ENCODE data around the gene SULT2B1.
"Not testable (repeated sequence)": the region's sequence is repeated elsewhere in the genome, so short reads cannot be mapped to it uniquely, and the experiment has no call there.

Gene SULT2B1

DNA sequence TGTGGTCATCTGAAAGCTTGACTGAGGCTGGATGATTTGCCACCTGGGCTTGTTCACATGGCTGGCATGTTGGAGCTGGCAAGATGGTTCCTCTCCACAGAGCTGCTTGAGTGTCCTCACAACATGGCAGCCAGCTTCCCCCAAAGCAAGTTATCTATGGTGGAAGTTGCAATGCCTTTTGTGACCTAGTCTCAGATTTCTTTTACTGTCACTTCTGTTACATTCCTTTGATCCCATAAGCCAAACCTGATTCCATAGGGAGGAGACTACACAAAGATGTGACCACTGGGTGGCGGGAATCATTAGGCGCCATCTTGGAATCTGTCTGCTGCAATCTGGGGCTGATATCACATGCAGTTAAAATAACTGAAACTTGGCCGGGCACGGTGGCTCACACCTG lies 22.8 kb upstream of the SULT2B1 start:
- no peak for DNase-seq (ENCODE audit: low read depth in 2 of 2)

DNA sequence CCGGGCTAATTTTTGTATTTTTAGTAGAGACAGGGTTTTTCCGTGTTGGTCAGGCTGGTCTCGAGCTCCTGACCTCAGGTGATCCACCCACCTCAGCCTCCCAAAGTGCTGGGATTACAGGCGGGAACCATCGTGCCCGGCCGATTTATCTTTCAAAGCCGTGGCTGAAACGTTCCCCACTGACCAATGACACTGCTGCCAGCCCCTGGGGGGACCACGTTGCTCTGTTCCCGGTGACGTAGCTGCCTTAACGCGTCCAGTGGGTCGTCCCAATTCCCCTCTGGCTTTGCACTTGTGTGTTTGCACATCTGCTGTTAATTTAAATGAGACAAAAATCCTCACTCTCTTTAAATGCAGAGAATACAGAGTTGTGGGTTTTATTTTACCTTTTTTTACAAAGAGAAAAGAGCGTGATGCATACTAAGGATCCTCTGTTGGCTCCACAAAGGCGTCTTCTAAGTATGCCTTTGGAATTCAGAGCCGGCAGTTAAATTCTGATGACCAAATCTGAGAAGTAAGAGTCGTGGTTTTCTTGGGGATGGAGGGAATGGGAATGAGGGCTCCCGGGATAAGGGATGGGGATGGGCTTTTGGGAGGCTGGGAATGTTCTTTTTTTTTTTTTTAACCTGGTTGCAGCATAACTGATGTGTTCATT lies 21.8 kb upstream of the SULT2B1 start:
- DNase-seq (ENCODE audit: low read depth in 2 of 2), result no peak

DNA sequence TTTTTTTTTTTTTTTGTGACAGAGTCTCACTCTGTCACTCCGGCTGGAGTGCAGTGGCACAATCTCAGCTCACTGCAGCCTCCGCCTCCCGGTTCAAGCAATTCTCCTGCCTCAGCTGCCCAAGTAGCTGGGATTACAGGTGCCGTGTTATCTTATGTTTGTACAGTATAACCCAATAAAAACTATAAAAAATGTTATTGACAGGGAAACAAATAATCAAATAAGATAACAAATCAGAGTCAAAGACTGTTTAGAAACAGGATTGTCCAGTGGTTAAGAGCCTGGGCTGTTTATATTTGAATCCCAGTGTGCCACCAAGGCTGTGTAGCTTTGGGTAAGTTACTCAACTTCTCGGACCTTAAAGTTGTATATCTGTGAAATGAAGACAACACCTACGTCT lies 21.2 kb upstream of the SULT2B1 start:
- no peak for DNase-seq (ENCODE audit: low read depth in 2 of 2)

DNA sequence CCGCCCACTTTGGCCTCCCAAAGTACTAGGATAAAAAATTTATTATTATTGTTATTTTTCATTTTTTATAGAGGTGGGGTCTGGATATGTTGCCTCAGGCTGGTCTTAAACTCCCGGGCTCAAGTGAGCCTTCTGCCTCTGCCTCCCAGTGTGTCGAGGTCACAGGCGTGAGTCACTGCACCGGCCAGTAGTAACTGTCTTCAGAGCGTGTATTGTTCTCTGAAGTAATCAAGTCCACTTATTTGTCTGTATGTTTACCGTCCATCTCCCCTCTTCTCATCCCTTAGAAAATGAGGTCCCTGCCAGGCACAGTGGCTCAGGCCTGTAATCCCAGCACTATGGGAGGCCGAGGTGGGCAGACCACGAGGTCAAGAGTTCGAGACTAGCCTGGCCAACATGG lies 18.2 kb upstream of the SULT2B1 start:
- no peak for DNase-seq (ENCODE audit: low read depth in 2 of 2)

DNA sequence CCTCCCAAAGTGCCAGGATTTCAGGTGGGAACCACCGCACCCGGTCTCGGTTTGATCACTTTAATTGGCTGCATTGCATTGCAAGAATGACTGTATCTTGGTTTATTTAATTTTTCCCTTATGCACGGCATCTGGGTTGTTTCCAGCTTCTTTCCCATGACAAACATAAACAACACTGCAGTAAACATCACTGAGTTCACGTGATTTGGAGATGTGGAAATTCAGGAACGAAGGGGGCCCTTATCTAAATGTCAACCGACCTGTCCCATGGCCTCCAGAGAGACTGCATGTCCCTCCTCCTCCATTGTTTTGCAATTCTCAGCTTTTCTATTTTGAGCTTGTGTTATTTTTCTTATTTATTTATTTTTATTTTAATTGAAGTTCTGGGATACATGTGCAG lies 14.4 kb upstream of the SULT2B1 start:
- DNase-seq (ENCODE audit: low read depth in 2 of 2), result no peak

DNA sequence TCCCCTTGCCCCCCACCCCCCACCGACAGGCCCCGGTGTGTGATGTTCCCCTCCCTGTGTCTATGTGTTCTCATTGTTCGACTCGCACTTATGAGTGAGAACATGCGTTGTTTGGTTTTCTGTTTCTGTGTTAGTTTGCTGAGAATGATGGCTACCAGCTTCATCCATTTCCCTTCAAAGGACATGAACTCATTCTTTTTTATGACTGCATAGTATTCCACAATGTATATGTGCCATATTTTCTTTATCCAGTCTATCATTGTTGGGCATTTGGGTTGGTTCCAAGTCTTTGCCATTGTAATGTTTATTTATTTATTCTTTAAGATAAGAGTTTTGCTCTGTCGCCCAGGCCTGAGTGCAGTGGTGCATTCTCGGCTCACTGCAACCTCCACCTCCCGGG lies 13.9 kb upstream of the SULT2B1 start:
- DNase-seq (ENCODE audit: low read depth in 2 of 2), result not testable (repeated sequence)

- DNase-seq (ENCODE audit: low read depth in 2 of 2), result no peak
These were observed 12.4 kb upstream of the SULT2B1 start for GRCh38 chr19:48539503-48540096.

GRCh38 chr19:48540110-48540509 lies 11.9 kb upstream of the SULT2B1 start:
- DNase-seq (ENCODE audit: low read depth in 2 of 2), result no peak

- no peak for DNase-seq (ENCODE audit: low read depth in 2 of 2)
These were observed 10.2 kb upstream of the SULT2B1 start for GRCh38 chr19:48541813-48542212.

DNA sequence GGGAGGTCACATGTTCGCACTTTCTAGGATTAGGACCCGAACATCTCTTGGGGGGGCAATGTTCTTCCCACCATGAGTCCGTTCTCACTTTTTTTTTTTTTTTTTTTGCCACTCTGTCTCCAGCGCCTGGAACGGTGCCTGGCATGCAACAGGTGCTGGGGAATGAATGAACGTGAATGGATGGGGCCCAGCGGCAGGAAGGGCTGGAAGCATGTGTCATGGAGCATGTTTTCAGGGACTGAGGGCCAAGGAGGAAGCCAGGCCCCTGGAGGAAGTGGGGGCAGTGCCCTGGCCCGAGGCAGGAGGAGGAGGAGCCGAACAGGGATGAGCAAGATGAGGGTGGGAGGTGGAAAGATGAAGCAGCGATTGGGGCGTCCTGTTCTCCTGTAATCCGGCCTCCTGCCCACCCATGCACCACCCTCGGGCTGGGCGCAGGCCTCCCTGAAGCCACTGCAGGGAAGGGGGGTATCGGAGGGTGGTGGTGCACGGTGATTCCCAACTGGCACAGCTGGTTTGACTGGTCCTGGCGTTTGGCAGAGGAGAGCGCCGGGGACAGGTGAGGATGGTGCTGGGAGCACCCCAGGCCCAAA lies 8.8 kb upstream of the SULT2B1 start:
- DNase-seq (ENCODE audit: low read depth in 2 of 2), result no peak

GRCh38 chr19:48544856-48545750 lies 6.9 kb upstream of the SULT2B1 start:
- DNase-seq (ENCODE audit: low read depth in 2 of 2), result no peak

- DNase-seq (ENCODE audit: low read depth in 2 of 2), result no peak
These were observed 4.2 kb upstream of the SULT2B1 start for GRCh38 chr19:48547722-48548121.

DNA sequence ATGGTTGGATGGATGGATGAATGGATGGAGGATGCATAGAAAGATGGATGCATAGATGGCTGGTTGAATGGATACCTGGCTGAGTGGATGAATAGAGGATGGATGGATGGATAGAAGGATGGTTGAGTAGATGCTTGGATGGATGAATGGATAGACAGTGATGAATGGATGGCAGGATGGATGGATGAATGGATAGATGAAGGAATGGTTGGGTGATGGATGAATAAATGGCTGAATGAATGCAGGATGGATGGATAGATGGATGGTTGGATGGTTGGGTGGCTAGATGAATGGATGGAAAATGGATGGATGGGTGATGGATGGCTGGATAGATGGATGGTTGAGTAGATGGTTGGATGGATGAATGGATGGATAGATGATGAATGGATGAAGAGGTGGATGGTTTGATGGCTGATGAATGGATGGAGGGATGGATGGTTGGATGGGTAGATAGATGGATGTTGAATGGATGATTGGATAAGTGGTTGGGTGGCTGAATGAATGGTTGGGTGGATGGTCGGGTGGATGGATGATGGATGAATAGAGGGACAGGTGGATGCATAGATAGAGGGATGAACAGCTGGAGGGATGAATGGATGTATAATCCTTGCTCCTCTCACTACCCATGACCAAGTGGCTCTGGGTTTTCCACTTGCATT lies 3.6 kb upstream of the SULT2B1 start:
- DNase-seq (ENCODE audit: low read depth in 2 of 2), result no peak

DNA sequence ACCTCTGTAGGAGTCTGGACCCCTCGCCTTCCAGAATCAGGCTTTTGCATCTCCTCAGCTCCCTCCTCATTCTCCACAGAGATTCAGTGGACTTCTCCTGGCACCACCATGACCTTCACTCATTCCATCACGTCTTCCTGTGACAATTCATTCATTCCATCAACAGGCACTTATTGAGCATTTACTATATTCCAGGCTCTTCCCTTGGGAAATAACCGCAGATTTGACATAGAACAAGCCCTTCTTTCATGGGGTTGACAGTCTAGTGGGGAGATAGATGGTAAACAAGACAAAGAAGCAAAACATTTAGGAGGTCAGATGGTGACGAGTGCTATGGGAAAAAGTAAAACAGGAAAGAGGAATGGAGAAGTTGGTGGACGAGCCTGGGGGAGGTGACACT lies 2.6 kb upstream of the SULT2B1 start:
- DNase-seq (ENCODE audit: low read depth in 2 of 2), result no peak

DNA sequence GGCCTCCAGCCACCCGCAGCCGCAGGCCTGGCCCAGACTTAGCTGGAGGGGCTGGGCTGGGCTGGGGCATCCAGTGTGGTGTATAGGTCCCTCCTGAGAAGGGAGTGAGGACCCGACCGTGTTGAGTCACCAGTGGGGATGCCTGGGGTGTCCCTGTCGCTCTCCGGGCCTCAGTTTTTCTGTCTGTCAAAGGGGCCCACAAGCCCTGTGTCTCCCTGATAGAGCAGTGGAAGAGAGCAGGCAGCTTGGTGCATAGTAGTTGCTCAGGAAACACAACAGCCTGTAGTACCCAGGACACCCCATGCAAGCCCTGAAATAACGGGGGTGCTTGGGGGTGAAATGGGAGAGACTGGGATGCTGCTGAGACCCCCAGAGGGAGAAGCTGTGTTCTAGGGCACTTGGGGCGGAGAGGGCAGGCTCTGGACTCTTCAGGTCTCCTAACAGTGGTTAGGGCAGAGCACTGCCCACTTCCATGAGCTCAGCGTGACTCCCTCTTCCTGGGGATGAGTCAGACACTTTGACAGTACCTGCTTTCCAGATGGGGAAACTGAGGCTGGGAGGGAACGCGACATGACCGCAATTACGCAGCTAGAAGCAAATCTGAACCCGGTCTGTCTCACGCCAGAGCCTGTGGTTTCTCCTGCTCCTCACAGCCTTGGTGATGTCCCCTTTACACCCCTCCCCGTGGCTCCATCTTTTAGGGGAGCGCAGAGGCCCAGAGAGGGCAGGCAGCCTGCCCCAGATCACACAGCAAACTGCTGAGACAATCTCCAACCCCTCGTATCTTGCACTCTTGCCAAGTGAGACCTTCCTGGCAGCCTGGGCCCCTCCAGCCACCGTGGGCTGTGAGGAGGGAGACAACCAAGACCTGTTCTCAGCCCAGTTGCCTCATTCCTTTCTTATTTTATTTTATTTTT lies 692 bp downstream of the SULT2B1 start:
- no peak for DNase-seq (ENCODE audit: low read depth in 2 of 2)

GRCh38 chr19:48553676-48554384 lies 1.9 kb downstream of the SULT2B1 start:
- no peak for DNase-seq (ENCODE audit: low read depth in 2 of 2)

- no peak for DNase-seq (ENCODE audit: low read depth in 2 of 2)
These were observed 2.6 kb downstream of the SULT2B1 start for GRCh38 chr19:48554385-48555091.

GRCh38 chr19:48556163-48556562 lies 4.2 kb downstream of the SULT2B1 start:
- DNase-seq (ENCODE audit: low read depth in 2 of 2), result no peak

GRCh38 chr19:48556825-48557224 lies 4.9 kb downstream of the SULT2B1 start:
- no peak for DNase-seq (ENCODE audit: low read depth in 2 of 2)

Measured in stimulated activated CD4-positive, alpha-beta T cell treated with anti-CD3 and anti-CD28 coated beads, Interleukin-15, amount 100 ng/mL, for 48 hours (primary cell).